Stimulated activated CD4-positive, alpha-beta T cell treated with anti-CD3 and anti-CD28 coated beads, TNF-alpha, amount 100 ng/mL, for 1 hour (primary cell): Measurements from ENCODE around the gene SKI.

ENCODE experiments used
- DNase-seq, 3 donors: peaks; one replicate each; pipeline ENCODE4 v3.0.0-alpha.2; 2020; ENCODE audit warnings: low read depth in 3 of 3, low spot score in 1 of 3

SKI gene

DNA sequence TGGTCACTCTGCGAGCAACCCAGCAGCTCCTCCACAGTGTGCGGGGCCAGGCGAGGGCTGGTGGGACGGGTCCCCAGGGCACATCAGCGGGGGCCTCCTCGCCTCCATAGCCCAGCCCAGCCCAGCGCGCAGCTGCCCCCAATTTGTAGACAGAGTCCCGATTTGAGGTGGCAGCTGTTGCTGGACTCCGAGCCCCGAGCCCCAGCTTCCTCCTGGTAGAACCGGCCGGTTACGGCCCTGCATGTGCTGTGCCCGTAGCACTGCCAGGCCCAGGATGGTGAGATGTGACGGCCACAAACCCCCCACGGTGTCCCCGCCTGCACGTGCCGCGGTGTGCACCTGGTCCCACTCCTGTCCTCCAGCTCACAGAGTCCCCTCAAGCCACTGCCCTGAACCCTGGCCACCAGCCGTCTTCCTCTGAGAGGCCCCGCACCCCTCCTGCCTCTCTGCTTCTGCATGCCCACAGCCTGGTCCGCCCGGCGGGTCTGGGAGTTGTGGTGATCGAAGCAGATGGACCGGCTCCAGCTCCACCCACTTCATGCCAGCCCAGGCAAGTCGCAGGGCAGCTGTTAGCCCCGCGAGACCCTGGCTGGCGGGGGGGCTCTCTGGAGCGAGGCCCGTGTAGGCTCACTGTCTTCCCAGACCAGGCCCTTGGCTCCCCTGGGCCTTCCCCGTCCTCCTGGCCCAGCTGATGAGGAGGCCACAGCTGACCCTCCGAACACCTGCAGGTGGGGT, 107.8 kb downstream of the SKI start:
- no peak for DNase-seq

DNA sequence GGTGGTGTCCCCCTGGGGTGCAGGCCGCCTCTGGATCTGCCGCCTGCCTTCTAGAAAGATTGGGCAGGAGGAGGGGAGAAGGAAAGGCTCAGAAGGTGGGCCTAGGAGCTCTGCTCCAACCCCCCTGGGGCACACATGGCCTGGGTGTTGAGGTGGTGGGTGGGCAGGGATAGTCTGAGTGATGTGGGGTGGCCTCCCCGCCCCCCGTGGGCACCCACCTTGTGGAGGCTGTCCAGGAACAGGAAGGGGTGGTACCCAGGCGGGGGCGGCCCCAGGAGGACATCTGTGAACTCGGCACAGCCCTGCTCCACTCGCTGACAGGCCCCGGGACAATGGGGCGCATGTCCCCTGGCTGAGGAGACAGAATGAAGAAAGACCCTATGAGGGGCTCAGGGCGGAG, 108.4 kb downstream of the SKI start:
- no peak for DNase-seq

DNA sequence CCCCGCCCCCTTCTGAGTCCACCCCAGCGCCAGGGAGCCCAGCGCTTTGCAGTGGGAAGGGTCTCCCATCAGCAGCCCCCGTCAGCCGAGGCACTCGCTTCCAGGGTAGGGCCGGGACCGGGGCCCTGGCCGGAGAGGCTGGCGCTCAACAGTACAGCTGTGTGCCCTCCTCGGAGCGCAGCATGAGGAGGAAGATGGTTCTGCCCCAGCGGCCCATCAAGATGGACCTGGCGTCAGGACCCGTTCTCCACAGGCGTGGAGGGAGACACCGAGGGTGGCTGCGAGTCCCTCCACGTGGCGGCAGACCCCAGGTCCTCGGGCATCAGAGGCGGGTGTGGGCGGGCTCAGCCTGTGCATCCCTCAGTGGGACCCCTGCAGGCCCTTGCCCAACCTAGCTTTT, 109.0 kb downstream of the SKI start:
- DNase-seq: no peak

DNA sequence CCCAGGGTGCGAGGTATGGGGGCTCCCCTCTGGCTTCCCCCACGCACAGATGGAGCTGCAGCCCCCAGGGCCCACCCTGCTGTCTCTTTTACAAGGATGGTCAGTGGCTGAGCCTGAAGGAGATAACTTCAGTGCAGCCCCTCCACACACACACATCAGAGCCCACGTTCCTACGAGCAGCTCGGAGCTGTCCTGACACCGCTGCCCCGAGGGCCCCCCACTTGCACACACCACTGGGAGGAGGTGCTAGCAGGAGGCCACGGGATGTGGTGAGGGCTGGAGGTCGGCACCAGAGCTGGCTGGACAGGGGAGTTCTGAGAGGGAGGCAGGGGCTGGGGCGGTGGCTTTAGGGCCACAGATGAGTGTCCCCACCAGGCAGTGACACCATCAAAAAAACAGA, 109.4 kb downstream of the SKI start:
- DNase-seq: no peak

- DNase-seq: no peak
These were observed 111.3 kb downstream of the SKI start for GRCh38 chr1:2339206-2340085.

- DNase-seq: no peak
These were observed 112.2 kb downstream of the SKI start for GRCh38 chr1:2340086-2340917.

- DNase-seq: no peak
These were observed 112.8 kb downstream of the SKI start for GRCh38 chr1:2340918-2341254.

DNA sequence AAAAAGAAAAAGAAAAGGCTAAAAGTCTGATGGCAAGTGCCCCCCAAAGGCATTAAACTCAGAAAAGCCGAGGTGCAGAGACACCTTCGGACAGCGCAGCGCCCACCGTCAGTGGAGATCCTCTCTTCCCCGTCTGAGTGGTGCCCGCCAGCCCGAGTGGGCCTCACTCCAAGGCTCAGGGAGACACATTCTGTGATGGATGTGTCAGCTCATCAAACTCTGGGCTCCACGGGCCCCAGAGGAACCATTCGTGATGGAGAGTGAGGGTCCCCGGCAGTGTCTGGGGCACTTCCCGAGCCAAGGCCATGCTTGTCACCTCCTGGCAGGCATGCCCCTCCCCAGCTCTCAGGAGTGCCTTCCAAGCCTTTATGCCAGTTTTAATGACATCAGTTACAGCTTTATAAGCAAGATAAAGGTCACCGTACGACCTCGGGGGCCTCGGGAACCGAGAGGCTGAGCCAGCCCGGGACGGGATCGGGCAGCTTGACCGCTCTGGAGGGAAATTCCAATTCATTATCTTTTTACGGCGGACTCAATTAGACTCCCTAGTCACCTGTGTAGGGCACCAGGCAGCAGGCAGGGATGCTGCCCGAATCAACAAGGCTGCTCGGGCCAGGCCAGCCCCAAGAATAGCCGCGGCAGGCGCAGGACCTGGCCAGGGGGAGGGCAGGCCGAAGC, 113.7 kb downstream of the SKI start:
- no peak for DNase-seq

DNA sequence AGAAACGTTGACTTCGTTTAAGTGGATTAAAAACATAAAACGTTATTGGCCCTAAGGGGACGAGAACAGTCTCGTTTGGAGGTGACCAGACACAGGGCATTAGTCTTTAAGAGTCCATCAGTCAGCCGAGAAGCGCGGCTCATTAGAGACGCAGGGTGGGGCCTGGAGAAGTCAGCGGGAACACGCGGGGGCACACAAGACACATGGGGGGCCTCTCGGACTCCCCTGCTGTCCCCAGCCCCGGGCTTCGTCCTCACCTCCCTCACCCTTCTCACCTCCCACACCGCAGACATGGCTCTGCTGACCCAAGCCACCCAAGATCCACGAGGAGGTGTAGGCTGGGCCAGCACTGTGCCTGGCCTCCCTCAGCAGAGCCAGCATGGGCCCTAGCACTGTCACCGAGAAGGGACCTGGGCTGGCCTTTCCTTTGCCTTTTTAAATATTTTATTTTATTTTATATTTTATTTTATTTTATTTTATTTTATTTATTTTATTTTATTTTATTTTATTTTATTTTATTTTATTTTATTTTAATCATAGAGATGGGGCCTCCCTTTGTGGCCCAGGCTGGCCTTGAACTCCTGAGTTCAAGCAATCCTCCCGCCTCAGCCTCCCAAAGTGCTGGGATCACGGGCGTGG, 114.4 kb downstream of the SKI start:
- DNase-seq: no peak

GRCh38 chr1:2343023-2343935, 115.2 kb downstream of the SKI start:
- no peak for DNase-seq

DNA sequence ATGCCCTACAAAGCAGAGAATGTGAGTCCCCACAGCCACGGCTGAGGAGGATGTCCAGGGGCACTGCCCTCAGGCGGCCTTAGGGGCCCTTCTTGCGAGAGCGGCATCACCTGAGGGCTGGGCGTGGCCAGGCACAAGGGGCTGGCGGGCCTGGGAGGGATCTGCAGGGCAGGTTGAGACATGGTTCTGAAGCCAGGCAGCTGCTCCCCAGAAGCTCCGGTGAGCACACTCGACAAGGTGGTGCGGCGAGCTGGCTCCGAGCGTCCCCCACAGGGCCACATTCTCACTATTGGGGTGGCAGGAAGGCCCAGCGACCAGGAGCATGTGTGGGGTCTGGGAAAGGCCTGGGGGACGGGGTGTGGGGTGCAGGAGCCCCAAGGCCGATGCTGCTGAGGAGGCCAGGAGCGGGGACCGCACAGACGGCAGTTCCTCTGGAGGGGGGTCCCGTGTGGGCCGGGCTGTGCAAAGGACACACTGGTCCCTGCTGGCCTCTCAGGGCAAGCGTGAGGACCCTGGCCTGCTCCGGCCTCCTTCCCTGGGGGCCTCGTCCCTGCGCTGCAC, 116.1 kb downstream of the SKI start:
- no peak for DNase-seq

GRCh38 chr1:2344744-2345296, 116.7 kb downstream of the SKI start:
- no peak for DNase-seq

- no peak for DNase-seq
These were observed 117.4 kb downstream of the SKI start for GRCh38 chr1:2345297-2346075.

DNA sequence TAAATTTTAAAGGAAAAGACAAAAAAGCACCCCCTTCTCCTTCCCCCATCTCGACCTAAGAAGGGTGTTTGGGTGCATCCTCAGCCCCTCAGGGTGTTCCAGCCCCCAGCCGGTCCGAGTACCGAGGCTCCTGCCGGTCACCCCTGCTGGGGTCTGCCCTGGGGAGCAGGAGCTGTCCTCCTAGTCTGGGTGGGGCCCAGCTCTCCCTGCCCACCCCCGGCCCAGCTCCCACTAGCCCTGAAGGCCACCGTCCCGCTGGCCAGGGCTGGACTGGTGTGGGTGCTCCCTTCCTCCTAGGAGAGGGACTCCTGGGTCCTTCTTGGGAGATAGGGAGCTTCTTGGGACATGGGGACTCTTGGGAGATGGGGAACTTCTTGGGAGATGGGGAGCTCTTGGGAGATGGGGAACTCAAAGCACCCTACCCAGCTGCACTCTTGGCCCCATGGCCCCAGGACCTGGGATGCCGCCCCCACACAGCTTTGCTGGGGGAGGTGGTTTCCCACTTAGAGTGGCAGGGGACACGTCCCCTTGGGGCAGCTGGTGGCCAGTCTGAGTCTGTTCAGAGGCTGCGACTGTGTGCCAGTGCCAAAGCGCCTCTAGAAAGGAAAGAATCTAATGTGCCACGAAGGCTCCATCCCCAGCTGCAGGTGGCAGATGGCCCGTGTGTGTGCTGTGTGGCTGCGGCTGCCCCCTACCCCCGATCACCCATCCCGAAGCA, 118.7 kb downstream of the SKI start:
- no peak for DNase-seq

DNA sequence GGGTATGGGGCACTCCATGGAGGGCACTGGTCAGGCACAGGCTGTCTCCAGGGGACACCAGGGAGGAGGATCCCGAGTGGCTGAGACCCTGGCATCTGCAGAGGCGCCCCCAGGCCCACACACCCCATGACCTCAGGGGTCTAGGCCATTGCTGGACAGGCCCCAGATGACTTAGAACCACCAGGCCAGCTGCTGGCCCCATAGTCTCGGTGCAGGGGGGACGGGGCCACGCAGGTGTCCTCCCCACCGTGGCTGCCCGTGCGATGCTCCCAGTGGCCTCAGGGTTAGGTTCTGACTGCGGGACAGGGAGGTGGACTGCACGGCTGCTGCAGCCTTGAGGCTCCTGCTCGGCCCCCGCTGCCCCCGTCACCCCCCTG, 119.3 kb downstream of the SKI start:
- DNase-seq: no peak

GRCh38 chr1:2347896-2348295, 119.8 kb downstream of the SKI start:
- no peak for DNase-seq
